SU-DHL-6 (cell line): ENCODE results near the gene DCHS1.

Experiments
- EZH2phosphoT487 ChIP-seq: fragments of 200-600 bp; sonication (generic), shearing (Covaris generic); conservative IDR thresholded peaks from 2 replicates; pipeline ENCODE4 v1.6.1; 2018; ENCODE audit warnings: mild to moderate bottlenecking, antibody characterized with exemption, low read length, moderate library complexity, mixed read lengths
- TF ChIP-seq, protein P1 (sequence below): fragments of 200-600 bp; sonication (generic); IDR thresholded peaks from one replicate; pipeline ENCODE4 v1.5.1; 2017; ENCODE audit warnings: antibody characterized with exemption, mild to moderate bottlenecking, low read length, moderate library complexity; ENCODE audit not compliant: insufficient read depth, poor library complexity, severe bottlenecking

DNA sequence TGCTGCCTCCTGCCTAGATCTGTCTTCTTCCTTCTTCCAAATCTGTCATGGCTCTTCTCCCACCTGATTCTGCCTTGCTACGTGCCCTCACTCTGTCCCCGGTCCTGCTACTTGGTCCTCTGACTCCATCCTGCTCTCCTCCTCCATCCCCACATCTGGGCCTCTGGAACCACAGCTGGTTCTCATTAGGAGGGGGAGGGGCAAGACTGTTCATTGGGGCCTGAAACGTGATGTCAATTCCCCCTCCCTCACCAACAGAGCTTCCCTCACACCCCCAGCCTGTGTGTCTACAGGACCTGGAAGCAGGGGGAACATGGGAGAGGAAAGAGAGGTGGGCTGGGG lies 9.1 kb downstream of the DCHS1 start:
- TF ChIP-seq, protein P1, sequence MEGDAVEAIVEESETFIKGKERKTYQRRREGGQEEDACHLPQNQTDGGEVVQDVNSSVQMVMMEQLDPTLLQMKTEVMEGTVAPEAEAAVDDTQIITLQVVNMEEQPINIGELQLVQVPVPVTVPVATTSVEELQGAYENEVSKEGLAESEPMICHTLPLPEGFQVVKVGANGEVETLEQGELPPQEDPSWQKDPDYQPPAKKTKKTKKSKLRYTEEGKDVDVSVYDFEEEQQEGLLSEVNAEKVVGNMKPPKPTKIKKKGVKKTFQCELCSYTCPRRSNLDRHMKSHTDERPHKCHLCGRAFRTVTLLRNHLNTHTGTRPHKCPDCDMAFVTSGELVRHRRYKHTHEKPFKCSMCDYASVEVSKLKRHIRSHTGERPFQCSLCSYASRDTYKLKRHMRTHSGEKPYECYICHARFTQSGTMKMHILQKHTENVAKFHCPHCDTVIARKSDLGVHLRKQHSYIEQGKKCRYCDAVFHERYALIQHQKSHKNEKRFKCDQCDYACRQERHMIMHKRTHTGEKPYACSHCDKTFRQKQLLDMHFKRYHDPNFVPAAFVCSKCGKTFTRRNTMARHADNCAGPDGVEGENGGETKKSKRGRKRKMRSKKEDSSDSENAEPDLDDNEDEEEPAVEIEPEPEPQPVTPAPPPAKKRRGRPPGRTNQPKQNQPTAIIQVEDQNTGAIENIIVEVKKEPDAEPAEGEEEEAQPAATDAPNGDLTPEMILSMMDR = no peak
- no peak for TF ChIP-seq EZH2phosphoT487
